Glutamatergic neuron (in vitro differentiated cells): Measurements from ENCODE around the gene SULT2B1. TPM values are rescaled to one million over a fixed set of nuclear protein-coding genes. Genes with fewer than 3 reads are reported as not detected.

Experiments used
- DNase-seq: peaks from one replicate; pipeline ENCODE4 v3.0.0; 2022
- H3K27ac Mint-ChIP-seq: one replicate; pipeline ENCODE4 v1.8.0; 2020; ENCODE audit warnings: mild to moderate bottlenecking, mixed read lengths, inconsistent platforms; ENCODE audit not compliant: unreplicated experiment
- H3K27me3 Mint-ChIP-seq: one replicate; pipeline ENCODE4 v1.8.0; 2020; ENCODE audit warnings: mild to moderate bottlenecking, moderate library complexity, mixed read lengths, inconsistent platforms; ENCODE audit not compliant: unreplicated experiment
- H3K36me3 Mint-ChIP-seq: one replicate; pipeline ENCODE4 v1.8.0; 2020; ENCODE audit warnings: mild to moderate bottlenecking, mixed read lengths, inconsistent platforms; ENCODE audit not compliant: unreplicated experiment
- H3K4me1 Mint-ChIP-seq: one replicate; pipeline ENCODE4 v1.8.0; 2020; ENCODE audit warnings: mild to moderate bottlenecking, low read depth, mixed read lengths, inconsistent platforms; ENCODE audit not compliant: unreplicated experiment
- H3K4me3 Mint-ChIP-seq: one replicate; pipeline ENCODE4 v1.8.0; 2020; ENCODE audit warnings: mild to moderate bottlenecking, mixed read lengths, inconsistent platforms; ENCODE audit not compliant: unreplicated experiment
- H3K9me3 Mint-ChIP-seq: one replicate; pipeline ENCODE4 v1.8.0; 2020; ENCODE audit warnings: mild to moderate bottlenecking, moderate library complexity, mixed read lengths, inconsistent platforms; ENCODE audit not compliant: unreplicated experiment
- total RNA-seq: library from RNA; stranded (reverse); fragmentation: NEBNext Ultra II Directional; extraction: Animal tissue kit (Norgen Biotek cat#: 25700); gene quantifications from one replicate; pipeline ENCODE4 v1.2.1, GENCODE V29; 2021; ENCODE audit not compliant: unreplicated experiment
- TF ChIP-seq, protein P1 (sequence below): fragments of 200-600 bp; sonication (generic); IDR thresholded peaks from one replicate; pipeline ENCODE4 v1.5.0; 2021; ENCODE audit not compliant: partially characterized antibody, unreplicated experiment

The SULT2B1 gene
- total RNA-seq, 1 donor from 2014 or later: not detected

GRCh38 chr19:48635966-48636858 lies 84.2 kb downstream of the SULT2B1 start:
- peaks cover 18% of the 10 kb centered on the region for H3K27me3 Mint-ChIP-seq
- H3K4me3 Mint-ChIP-seq: peak overlapping the region; percentile 72
- no peak for DNase-seq
- no peak overlapping the region for H3K27ac Mint-ChIP-seq
- H3K4me1 Mint-ChIP-seq: peaks cover 13% of the 10 kb centered on the region
- peaks cover 6% of the 10 kb centered on the region for H3K9me3 Mint-ChIP-seq
- TF ChIP-seq, protein P1, sequence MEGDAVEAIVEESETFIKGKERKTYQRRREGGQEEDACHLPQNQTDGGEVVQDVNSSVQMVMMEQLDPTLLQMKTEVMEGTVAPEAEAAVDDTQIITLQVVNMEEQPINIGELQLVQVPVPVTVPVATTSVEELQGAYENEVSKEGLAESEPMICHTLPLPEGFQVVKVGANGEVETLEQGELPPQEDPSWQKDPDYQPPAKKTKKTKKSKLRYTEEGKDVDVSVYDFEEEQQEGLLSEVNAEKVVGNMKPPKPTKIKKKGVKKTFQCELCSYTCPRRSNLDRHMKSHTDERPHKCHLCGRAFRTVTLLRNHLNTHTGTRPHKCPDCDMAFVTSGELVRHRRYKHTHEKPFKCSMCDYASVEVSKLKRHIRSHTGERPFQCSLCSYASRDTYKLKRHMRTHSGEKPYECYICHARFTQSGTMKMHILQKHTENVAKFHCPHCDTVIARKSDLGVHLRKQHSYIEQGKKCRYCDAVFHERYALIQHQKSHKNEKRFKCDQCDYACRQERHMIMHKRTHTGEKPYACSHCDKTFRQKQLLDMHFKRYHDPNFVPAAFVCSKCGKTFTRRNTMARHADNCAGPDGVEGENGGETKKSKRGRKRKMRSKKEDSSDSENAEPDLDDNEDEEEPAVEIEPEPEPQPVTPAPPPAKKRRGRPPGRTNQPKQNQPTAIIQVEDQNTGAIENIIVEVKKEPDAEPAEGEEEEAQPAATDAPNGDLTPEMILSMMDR: no peak
- peaks cover 4% of the 10 kb centered on the region for H3K36me3 Mint-ChIP-seq

DNA sequence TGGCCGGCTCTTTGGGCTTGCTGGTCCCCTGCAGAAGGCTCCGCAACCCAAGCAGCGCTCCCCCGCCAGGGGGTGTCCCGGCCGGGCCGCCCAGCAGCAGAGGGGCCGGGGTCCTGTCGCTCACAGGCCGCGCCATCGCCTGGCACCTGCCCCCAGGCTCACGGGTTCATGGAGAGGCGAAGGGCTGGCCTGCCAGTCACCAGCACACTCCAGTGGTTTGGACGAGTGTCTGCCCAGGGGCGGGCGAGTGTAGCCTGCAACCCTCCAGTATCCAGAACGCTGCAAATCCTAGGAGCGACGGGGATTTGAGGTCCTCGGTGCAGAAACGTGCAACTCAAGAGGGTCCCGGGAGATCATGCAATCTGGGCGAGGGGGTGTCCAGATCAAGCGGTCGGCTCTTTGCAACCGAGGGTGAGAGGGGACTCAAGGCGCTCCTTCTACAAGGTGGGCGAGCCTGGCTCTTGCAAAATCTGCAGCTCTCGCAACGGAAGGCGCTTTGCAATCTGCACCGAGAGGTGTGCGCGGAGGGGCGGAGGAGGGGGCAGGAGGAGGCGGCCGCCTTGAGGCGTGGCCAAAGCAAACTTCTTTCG lies 85.0 kb downstream of the SULT2B1 start, which contains the start of gene DBP:
DBP (minus strand) TSS at position 521 of the 590 bp plus-strand sequence; CDS start at position 136, 385 bp downstream.
- Mint-ChIP-seq H3K36me3 (peaks cover 4% of the 10 kb centered on the region), H3K27me3 (peaks cover 20% of the 10 kb centered on the region), H3K4me3 (peak within 1 kb of the TSS; percentile 86), H3K9me3 (peaks cover 6% of the 10 kb centered on the region), H3K27ac (peak within 1 kb of the TSS; percentile 90), H3K4me1 (peaks cover 13% of the 10 kb centered on the region)
- TF ChIP-seq, protein P1: no peak
- DNase-seq: peak; percentile 55

GRCh38 chr19:48637449-48637947 lies 85.5 kb downstream of the SULT2B1 start:
- H3K27ac Mint-ChIP-seq: peak overlapping the region; percentile 90
- peaks cover 13% of the 10 kb centered on the region for H3K4me1 Mint-ChIP-seq
- H3K4me3 Mint-ChIP-seq: peak overlapping the region; percentile 86
- peaks cover 5% of the 10 kb centered on the region for H3K9me3 Mint-ChIP-seq
- TF ChIP-seq, protein P1: no peak
- DNase-seq: peak; percentile 95
- H3K27me3 Mint-ChIP-seq: peaks cover 20% of the 10 kb centered on the region
- peaks cover 4% of the 10 kb centered on the region for H3K36me3 Mint-ChIP-seq

DNA sequence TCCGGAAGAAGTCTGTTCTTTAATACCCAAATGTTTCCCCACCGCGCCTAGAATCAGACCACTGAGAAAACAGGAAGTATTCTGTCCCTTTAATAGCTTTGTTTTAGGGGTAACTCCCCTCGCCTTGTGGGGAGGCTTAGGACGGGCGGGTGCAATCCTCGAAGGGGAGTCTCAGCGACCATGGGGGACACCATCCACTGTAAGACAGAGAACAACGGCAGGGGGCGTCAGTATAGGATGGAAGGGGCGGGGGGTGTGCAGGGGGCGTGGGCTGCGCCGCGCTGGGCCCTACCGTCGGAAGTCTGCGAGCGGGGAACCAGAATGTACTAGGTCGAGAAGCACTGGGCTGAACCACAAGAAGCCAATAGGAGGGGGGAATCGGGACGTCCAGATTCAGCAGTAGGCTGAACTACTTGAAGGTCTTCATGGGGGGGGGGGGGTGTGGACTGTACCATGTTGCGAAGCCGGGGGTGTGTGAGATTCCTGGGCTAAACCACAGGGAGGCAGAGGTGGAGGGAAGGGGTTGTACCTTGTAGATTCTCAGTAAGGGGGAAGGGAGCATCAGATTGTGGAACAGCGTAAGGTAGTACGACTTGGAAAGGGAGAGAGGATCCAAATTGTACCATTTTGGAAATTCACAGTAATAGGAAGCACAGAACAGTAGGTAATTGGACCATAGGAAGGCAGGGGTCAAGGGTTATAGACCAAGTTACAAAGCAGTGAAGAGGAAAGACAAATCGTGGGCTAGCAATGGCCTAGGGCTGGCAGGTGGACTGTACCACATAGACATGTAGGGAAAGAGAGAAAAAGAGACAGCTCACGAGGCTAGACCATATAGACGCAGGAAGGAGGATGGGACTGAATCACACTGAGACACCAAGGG lies 86.2 kb downstream of the SULT2B1 start:
- peaks cover 13% of the 10 kb centered on the region for H3K4me1 Mint-ChIP-seq
- H3K4me3 Mint-ChIP-seq: peak overlapping the region; percentile 86
- peaks cover 7% of the 10 kb centered on the region for H3K9me3 Mint-ChIP-seq
- peak overlapping the region; percentile 90 for H3K27ac Mint-ChIP-seq
- peaks cover 4% of the 10 kb centered on the region for H3K36me3 Mint-ChIP-seq
- peak; percentile 73 for DNase-seq
- TF ChIP-seq, protein P1: no peak
- H3K27me3 Mint-ChIP-seq: peaks cover 22% of the 10 kb centered on the region
